Panc1 (cell line): ENCODE results near the gene HNF4A. TPM values are rescaled to one million over a fixed set of nuclear protein-coding genes. Genes with fewer than 3 reads are reported as not detected.

Experiments
- ATAC-seq: fragments of 200-7000 bp; cut with Tn5 transposase; 2 replicates; pipeline ENCODE4 v1.9.1; 2020; ENCODE audit warnings: mild to moderate bottlenecking, moderate library complexity
- BruUV-seq: library from RNA; stranded (reverse); fragments of 400-500 nt; replicated peaks from 2 replicates; lab custom pipeline; 2021; lab: Mats Ljungman, UMichigan
- CTCF ChIA-PET: fragments of 300-600 bp; sonication (Branson Sonifier 250); formaldehyde crosslinking; loops from one replicate; lab custom pipeline; 2022; ENCODE audit warnings: antibody characterized with exemption; lab: Charles Lee
- POLR2A ChIA-PET: fragments of 300-600 bp; sonication (Branson Sonifier 250); formaldehyde crosslinking; loops from one replicate; lab custom pipeline; 2022; ENCODE audit warnings: antibody characterized with exemption; lab: Charles Lee
- DNase-seq: peaks from one replicate; pipeline ENCODE4 v3.0.0-alpha.2; 2010; ENCODE audit warnings: low read depth, low spot score
- H3K27ac ChIP-seq: 2 replicates; pipeline ENCODE4 v1.5.1; 2011; ENCODE audit warnings: mild to moderate bottlenecking, low read length, inconsistent platforms
- H3K27me3 ChIP-seq: fragments of 200-500 bp; sonication (Bioruptor generic); 2 replicates; pipeline ENCODE4 v1.6.0; 2014; ENCODE audit warnings: low read length, inconsistent platforms; ENCODE audit not compliant: control insufficient read depth, insufficient read depth
- H3K36me3 ChIP-seq: fragments of 200-500 bp; sonication (Bioruptor generic); 2 replicates; pipeline ENCODE4 v1.5.1; 2014; ENCODE audit warnings: inconsistent platforms, mild to moderate bottlenecking, low read length, moderate library complexity; ENCODE audit not compliant: control insufficient read depth, insufficient read depth
- H3K4me1 ChIP-seq: 2 replicates; pipeline ENCODE4 v1.5.1; 2011; ENCODE audit warnings: inconsistent platforms, mild to moderate bottlenecking, low read length, moderate library complexity; ENCODE audit not compliant: control insufficient read depth, insufficient read depth
- H3K4me3 ChIP-seq, 2 experiments: 2 replicates each; pipeline ENCODE4 v1.5.1; 2011 to 2012; ENCODE audit warnings: low read depth in 2 of 2, low read length in 2 of 2, mild to moderate bottlenecking in 2 of 2, inconsistent platforms in 1 of 2, moderate library complexity in 1 of 2
- H3K9me3 ChIP-seq: fragments of 200-500 bp; sonication (Bioruptor generic); 2 replicates; pipeline ENCODE4 v1.5.1; 2014; ENCODE audit warnings: low read depth, mild to moderate bottlenecking, inconsistent platforms, low read length, moderate library complexity; ENCODE audit not compliant: control insufficient read depth, insufficient read depth
- POLR2AphosphoS5 ChIP-seq: IDR thresholded peaks from 2 replicates; pipeline ENCODE4 v1.6.1; 2012; ENCODE audit warnings: mild to moderate bottlenecking, low read depth, low read length, moderate library complexity
- REST ChIP-seq, 2 experiments: IDR thresholded peaks; 2 replicates each; pipeline ENCODE4 v1.6.1; 2011 to 2012; ENCODE audit warnings: low read depth in 2 of 2, control low read depth in 1 of 2, low read length in 1 of 2, mild to moderate bottlenecking in 1 of 2, moderate library complexity in 1 of 2; ENCODE audit not compliant: insufficient read depth in 1 of 2
- SIN3A ChIP-seq: IDR thresholded peaks from 2 replicates; pipeline ENCODE4 v1.6.1; 2012; ENCODE audit warnings: low read depth, mild to moderate bottlenecking, low read length, moderate library complexity, borderline replicate concordance; ENCODE audit not compliant: insufficient read depth
- TCF7L2 ChIP-seq: IDR thresholded peaks from 2 replicates; pipeline ENCODE4 v1.6.1; 2011; ENCODE audit warnings: mild to moderate bottlenecking, low read depth, low read length, inconsistent platforms
- in situ Hi-C: cut with HindIII; loops from 2 replicates; pipeline ENCODE4 v1.10.0; 2016; ENCODE audit warnings: low sequenced_read_pairs, low pct_unique_long_range_greater_than_20kb
- intact Hi-C: fragments of 100-400 bp; cut with micrococcal nuclease; formaldehyde crosslinking; loops from one replicate; pipeline ENCODE4 v1.10.0; 2022; ENCODE audit not compliant: unreplicated experiment
- total RNA-seq: library from RNA; stranded (reverse); gene quantifications from one replicate; pipeline ENCODE4 v1.2.1, GENCODE V29; 2021; ENCODE audit not compliant: unreplicated experiment
- TF ChIP-seq, protein P1 (sequence below): fragments of 450-650 bp; IDR thresholded peaks from 2 replicates; pipeline ENCODE4 v1.5.1; 2017; ENCODE audit warnings: mild to moderate bottlenecking

HNF4A gene
- total RNA-seq, 1 experiment from 2014 or later: 0.28 TPM

- ChIA-PET CTCF (no interaction called here), POLR2A (no interaction called here)
- H3K27me3 ChIP-seq: no peaks in the 10 kb centered on the region; the same call in 1 of the 2 replicates
- no peak overlapping the region for H3K4me3 ChIP-seq
- TF ChIP-seq POLR2AphosphoS5 (no peak), SIN3A (no peak), REST (IDR thresholded peaks at IDR 0.05; ENCODE audit: insufficient read depth in 1 of 2, low read depth in 2 of 2, low read length in 1 of 2) (no peak), TCF7L2 (no peak)
- TF ChIP-seq, protein P1, sequence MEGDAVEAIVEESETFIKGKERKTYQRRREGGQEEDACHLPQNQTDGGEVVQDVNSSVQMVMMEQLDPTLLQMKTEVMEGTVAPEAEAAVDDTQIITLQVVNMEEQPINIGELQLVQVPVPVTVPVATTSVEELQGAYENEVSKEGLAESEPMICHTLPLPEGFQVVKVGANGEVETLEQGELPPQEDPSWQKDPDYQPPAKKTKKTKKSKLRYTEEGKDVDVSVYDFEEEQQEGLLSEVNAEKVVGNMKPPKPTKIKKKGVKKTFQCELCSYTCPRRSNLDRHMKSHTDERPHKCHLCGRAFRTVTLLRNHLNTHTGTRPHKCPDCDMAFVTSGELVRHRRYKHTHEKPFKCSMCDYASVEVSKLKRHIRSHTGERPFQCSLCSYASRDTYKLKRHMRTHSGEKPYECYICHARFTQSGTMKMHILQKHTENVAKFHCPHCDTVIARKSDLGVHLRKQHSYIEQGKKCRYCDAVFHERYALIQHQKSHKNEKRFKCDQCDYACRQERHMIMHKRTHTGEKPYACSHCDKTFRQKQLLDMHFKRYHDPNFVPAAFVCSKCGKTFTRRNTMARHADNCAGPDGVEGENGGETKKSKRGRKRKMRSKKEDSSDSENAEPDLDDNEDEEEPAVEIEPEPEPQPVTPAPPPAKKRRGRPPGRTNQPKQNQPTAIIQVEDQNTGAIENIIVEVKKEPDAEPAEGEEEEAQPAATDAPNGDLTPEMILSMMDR: no peak
- in situ Hi-C loops (no loop called here), intact Hi-C loops (no loop called here)
- no peaks in the 10 kb centered on the region for H3K36me3 ChIP-seq
- H3K9me3 ChIP-seq: no peaks in the 10 kb centered on the region
- no TSS peak for BruUV-seq
- no peak overlapping the region for H3K27ac ChIP-seq
- no peaks in the 10 kb centered on the region for H3K4me1 ChIP-seq
- DNase-seq (no peak), ATAC-seq (no peak)
Measured at GRCh38 chr20:44357555-44358125, 2.1 kb downstream of the HNF4A start.

GRCh38 chr20:44358776-44359175 lies 3.3 kb downstream of the HNF4A start:
- ChIA-PET POLR2A (no interaction called here), CTCF (no interaction called here)
- Histone ChIP-seq H3K27me3 (no peaks in the 10 kb centered on the region; the same call in 1 of the 2 replicates), H3K4me3 (no peak overlapping the region), H3K27ac (no peak overlapping the region), H3K36me3 (no peaks in the 10 kb centered on the region), H3K9me3 (no peaks in the 10 kb centered on the region), H3K4me1 (no peaks in the 10 kb centered on the region)
- no peak for ATAC-seq
- intact Hi-C loops (no loop called here), in situ Hi-C loops (no loop called here)
- TF ChIP-seq TCF7L2 (no peak), REST (IDR thresholded peaks at IDR 0.05; ENCODE audit: insufficient read depth in 1 of 2, low read depth in 2 of 2, low read length in 1 of 2) (no peak), SIN3A (no peak), POLR2AphosphoS5 (no peak)
- TF ChIP-seq, protein P1: no peak
- DNase-seq: no peak
- BruUV-seq: no TSS peak
